ENCODE measurements around the gene HENMT1. TPM values are rescaled to one million over a fixed set of nuclear protein-coding genes. Genes with fewer than 3 reads are reported as not detected.

HENMT1 gene
- total and polyA plus RNA-seq, 3 donors from 2014 or later, result 70.9 to 126 (median 72.0) TPM

DNA sequence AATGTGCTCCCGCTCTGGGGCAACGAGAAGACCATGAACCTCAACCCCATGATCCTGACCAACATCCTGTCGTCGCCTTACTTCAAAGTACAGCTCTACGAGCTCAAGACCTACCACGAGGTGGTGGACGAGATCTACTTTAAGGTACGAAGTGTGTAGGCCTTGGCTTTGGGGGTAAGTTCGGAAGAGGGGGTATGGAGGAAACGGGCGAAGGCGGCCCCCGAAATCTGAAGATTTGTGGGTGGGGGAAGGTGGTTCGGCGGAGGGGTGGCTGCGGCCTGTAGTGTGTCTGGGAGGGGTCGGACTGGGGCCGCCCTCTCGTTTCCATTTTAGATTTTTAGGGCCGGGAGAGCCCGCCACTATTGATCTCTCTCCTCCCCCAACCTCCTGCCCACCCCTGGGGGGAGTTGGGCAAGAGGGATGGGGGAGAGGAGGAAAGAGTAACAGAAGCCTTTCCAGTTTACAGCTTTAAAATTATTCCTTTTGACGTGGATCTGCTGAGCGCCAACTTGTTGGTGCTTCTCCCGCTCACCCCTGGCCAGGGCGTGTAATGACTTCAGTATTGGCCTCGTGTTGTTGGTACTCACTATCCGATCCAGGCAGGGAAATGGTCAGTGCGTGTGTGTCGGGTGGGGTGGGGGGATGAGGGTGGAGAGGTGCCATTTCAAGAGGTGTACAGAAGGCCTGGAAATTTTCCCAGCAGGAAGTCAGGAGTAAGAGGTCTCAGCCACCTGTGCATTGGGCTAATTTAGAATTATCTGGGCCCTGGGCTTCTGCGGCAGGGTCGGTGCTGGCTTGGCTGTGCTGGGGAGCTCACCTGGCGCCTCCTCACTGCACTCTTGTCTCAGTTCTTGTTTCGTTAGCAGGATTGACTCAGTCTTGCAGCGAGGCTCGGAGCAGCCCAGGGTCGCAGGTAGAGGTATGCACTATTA lies 32.1 kb upstream of the HENMT1 start:
- H3K27me3 ChIP-seq, result no peaks in the 10 kb centered on the region
- intact Hi-C loops (cut with DNase I; ENCODE audit: low total_unique reads), result no loop called here
- peak overlapping the region; percentile 98 to 99 for H3K27ac ChIP-seq
- no peak for TF ChIP-seq POLR2A (IDR thresholded peaks at IDR 0.05)
- TF ChIP-seq, protein P1, sequence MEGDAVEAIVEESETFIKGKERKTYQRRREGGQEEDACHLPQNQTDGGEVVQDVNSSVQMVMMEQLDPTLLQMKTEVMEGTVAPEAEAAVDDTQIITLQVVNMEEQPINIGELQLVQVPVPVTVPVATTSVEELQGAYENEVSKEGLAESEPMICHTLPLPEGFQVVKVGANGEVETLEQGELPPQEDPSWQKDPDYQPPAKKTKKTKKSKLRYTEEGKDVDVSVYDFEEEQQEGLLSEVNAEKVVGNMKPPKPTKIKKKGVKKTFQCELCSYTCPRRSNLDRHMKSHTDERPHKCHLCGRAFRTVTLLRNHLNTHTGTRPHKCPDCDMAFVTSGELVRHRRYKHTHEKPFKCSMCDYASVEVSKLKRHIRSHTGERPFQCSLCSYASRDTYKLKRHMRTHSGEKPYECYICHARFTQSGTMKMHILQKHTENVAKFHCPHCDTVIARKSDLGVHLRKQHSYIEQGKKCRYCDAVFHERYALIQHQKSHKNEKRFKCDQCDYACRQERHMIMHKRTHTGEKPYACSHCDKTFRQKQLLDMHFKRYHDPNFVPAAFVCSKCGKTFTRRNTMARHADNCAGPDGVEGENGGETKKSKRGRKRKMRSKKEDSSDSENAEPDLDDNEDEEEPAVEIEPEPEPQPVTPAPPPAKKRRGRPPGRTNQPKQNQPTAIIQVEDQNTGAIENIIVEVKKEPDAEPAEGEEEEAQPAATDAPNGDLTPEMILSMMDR (IDR thresholded peaks at IDR 0.05), result no peak
- peak overlapping the region; percentile 93 to 94 for H3K4me3 ChIP-seq
- WGBS, 2 donors, result 0% methylated on average over 21 to 36 of the region's 36 CpGs
- H3K36me3 ChIP-seq (ENCODE audit: low read depth, missing control alignments), result no peaks in the 10 kb centered on the region
- no peaks in the 10 kb centered on the region for H3K9me3 ChIP-seq
- peaks cover 16% of the 10 kb centered on the region for H3K4me1 ChIP-seq
- peak; percentile 73 for DNase-seq

- no peaks in the 10 kb centered on the region for H3K27me3 ChIP-seq
- H3K4me3 ChIP-seq, result peak within 1 kb of the TSS; percentile 93 to 94
- DNase-seq, result peak; percentile 97
- intact Hi-C loops (cut with DNase I; ENCODE audit: low total_unique reads), result no loop called here
- H3K9me3 ChIP-seq, result no peaks in the 10 kb centered on the region
- peak within 1 kb of the TSS; percentile 98 to 99 for H3K27ac ChIP-seq
- H3K36me3 ChIP-seq (ENCODE audit: low read depth, missing control alignments), result no peaks in the 10 kb centered on the region
- H3K4me1 ChIP-seq, result peaks cover 16% of the 10 kb centered on the region
- 0% methylated on average over 26 to 43 of the region's 59 CpGs for WGBS, 2 donors
- TF ChIP-seq, protein P1 (IDR thresholded peaks at IDR 0.05), result no peak
- peak; percentile 51 for TF ChIP-seq POLR2A (IDR thresholded peaks at IDR 0.05)
These were observed 31.2 kb upstream of the HENMT1 start, which contains the start of gene PRPF38B for GRCh38 chr1:108691942-108692723. Gene PRPF38B (plus strand): TSS chr1:108692310. CDS start chr1:108692592, 282 bp downstream.

DNA sequence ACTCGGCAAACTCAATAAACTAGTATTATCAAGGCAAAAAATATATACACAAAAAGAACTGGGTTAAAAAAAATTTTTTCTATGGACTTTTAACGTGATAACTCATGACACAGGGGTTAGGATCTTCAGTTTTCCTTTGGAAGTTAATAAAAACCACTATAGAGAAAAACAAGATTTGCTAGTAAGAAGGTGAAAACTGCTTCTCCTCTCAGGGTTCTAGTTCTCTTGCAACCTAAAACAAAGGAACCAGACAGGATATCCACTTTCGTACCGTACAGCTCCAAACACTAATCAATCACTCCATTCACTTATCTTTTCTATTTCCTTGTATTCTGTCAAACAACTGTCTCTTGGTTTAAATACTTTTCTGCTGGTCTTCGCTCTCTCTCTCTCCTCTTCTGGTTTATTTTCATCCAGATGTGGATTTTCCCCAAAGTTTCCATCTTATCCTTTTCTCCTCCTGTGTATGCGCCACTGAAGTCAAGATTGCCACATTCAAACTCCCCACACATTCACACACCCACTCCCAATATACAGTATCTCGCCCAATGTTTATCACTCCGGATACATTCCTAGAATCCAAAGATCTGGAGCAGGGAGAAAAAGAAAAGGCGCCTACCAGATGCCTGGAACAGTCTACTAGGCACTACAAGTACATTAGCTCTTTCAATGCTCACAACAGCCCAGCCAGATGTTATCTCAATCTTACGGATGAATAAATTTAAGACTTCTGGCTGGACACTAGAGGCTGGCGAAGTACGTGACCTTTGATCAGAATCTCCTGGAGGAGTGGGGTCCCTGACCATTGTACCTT lies 30.4 kb upstream of the HENMT1 start:
- WGBS, 2 donors, result 21 to 23% methylated on average over 12 of the region's 12 CpGs
- intact Hi-C loops (cut with DNase I; ENCODE audit: low total_unique reads), result no loop called here

More for the DNA sequence above, 30.4 kb upstream of the HENMT1 start:
- H3K9me3 ChIP-seq, result no peaks in the 10 kb centered on the region
- DNase-seq, result no peak
- H3K27me3 ChIP-seq, result no peaks in the 10 kb centered on the region
- peak overlapping the region; percentile 93 to 94 for H3K4me3 ChIP-seq
- TF ChIP-seq, protein P1 (IDR thresholded peaks at IDR 0.05), result no peak
- no peak for TF ChIP-seq POLR2A (IDR thresholded peaks at IDR 0.05)
- peaks cover 16% of the 10 kb centered on the region for H3K4me1 ChIP-seq
- H3K36me3 ChIP-seq (ENCODE audit: low read depth, missing control alignments), result no peaks in the 10 kb centered on the region
- peak overlapping the region; percentile 98 to 99 for H3K27ac ChIP-seq

All from testis (tissue), 3 donors.